Measurements from ENCODE around the gene ASPSCR1. TPM values are rescaled to one million over a fixed set of nuclear protein-coding genes. Genes with fewer than 3 reads are reported as not detected.
A peak's percentile ranks its signal among the peaks of the same experiment; 100 is the strongest.

ASPSCR1 gene
- total and polyA plus RNA-seq, 2 of the 4 experiments (the other 2 are of a cell fraction): 7.2 to 17.2 TPM

DNA sequence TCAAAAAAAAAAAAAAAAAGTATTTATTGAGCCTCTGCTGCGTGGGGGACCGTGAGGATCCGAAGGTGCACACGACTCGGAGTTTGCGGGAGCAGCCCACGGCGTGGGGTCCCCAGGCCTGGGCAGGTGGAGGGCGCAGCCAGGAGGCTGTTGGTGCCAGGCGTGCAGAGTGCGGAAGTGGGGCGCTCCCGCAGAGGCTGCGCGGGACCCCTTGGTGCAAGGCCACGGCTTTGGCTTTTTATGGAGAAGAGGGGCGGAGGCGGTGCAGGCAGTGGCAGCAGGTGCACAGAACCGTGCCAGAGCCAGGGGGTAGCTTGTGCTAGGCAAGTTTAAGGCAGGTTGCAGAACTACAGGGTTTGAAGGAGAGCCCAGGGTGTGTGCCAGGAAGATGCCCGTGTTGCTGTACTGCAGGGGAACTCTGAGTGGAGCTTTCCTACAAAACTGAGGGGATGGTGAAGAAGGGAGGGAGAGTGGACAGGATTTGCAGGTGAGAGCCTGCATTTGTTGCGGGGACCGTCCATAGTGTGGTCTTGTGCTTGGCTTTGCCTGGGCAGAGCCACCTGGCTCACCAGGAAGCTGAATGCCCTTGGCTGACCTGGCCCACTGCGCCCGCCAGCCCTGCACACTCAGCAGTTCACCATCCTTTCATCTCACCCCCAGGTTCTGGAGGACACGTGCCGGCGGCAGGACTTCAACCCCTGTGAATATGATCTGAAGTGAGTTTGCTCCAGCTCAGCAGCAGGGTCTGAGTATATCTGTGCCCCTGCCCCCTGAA, 1.3 kb downstream of the ASPSCR1 start:
- Histone ChIP-seq H2BK15ac (ENCODE audit: low read depth, low read length) (no peak overlapping the region), H3K9ac (ENCODE audit: low read depth, low read length) (no peak overlapping the region), H4K20me1 (ENCODE audit: insufficient read depth, low read length) (no peaks in the 10 kb centered on the region), H2BK5ac (ENCODE audit: low read depth, low read length, poor library complexity, severe bottlenecking) (no peak overlapping the region), H3K27ac (ENCODE audit: insufficient read depth, low read length) (no peak overlapping the region), H3K9me1 (ENCODE audit: insufficient read depth, low read length) (peaks cover 13% of the 10 kb centered on the region), H4K91ac (ENCODE audit: insufficient read depth, low read depth, low read length) (no peak overlapping the region), H2BK120ac (ENCODE audit: low read depth, low read length) (no peak overlapping the region), H3K4me2 (ENCODE audit: low read depth, low read length) (no peak overlapping the region; the same call in 1 of the 2 replicates), H3K56ac (ENCODE audit: extremely low read depth, insufficient read depth, low read length) (no peak overlapping the region), H2AK5ac (ENCODE audit: low read depth, low read length) (peak overlapping the region; percentile 33; the same call in 1 of the 2 replicates), H3K23ac (ENCODE audit: low read depth, low read length) (0 out of 2 replicates have a peak overlapping the region, but pooled peaks have one; percentile 24), H3K4ac (ENCODE audit: low read depth, low read length) (peak overlapping the region; percentile 12; the same call in 1 of the 2 replicates), H4K5ac (ENCODE audit: low read depth, low read length) (no peak overlapping the region), H3K18ac (ENCODE audit: low read depth, low read length) (no peak overlapping the region), H3K36me3 (ENCODE audit: control insufficient read depth, insufficient read depth, low read length) (peaks cover 6% of the 10 kb centered on the region; the same call in 1 of the 2 replicates), H4K8ac (ENCODE audit: low read depth in 2 of 2, low read length in 2 of 2) (peak overlapping the region in 1 of 2 experiments; percentile 15; a peak in 2 of 4 replicates), H3K27me3 (ENCODE audit: control insufficient read depth, insufficient read depth, low read length) (no peaks in the 10 kb centered on the region), H2BK20ac (ENCODE audit: low read depth, low read length) (no peak overlapping the region), H3K4me1 (ENCODE audit: control insufficient read depth, insufficient read depth, low read length) (peaks cover 3% of the 10 kb centered on the region), H2AFZ (replicated peaks; ENCODE audit: low read length, poor library complexity) (peak overlapping the region; percentile 17), H2AK9ac (replicated peaks; ENCODE audit: low read depth, low read length, poor library complexity) (peak overlapping the region; percentile 93), H3K4me3 (ENCODE audit: insufficient read depth, low read depth, low read length) (no peak overlapping the region), H3K14ac (replicated peaks; ENCODE audit: low read depth, low read length) (0 out of 2 replicates have a peak overlapping the region, but pooled peaks have one; percentile 5), H3K9me3 (ENCODE audit: control insufficient read depth, insufficient read depth, low read length) (no peaks in the 10 kb centered on the region), H3K79me1 (ENCODE audit: low read depth in 1 of 2, low read length in 2 of 2) (peaks cover 10 to 25% of the 10 kb centered on the region in 2 experiments; a peak in 3 of 4 replicates)
- intact Hi-C loops (cut with micrococcal nuclease): loop anchor here (1.0 kb wide), 1 partner anchor 13 kb away; no protein-coding TSS in a partner anchor
- ATAC-seq (ENCODE audit: low read depth): no peak
- POLR2A ChIA-PET (ENCODE audit: unreplicated experiment): no interaction called here
- DNase-seq: no peak
- 91% methylated on average over 21 of the region's 27 CpGs; no CpG with 5 or more reads in 1 of the 2 experiments for WGBS, 2 experiments (ENCODE audit: extremely low coverage in 2 of 2, insufficient read length in 1 of 2)
- CTCF ChIA-PET: no interaction called here
- dilution Hi-C loops (cut with HindIII; ENCODE audit: low sequenced_read_pairs, unreplicated experiment): no loop called here
- BruUV-seq (replicated peaks): no TSS peak
- TF ChIP-seq MXI1 (IDR thresholded peaks at IDR 0.05; ENCODE audit: borderline replicate concordance, low read depth, low read length): no peak
- no peak for TF ChIP-seq RFX5 (IDR thresholded peaks at IDR 0.05; ENCODE audit: low read depth, low read length)
- no peak for TF ChIP-seq POLR2A (IDR thresholded peaks at IDR 0.05; ENCODE audit: low read depth, low read length)
- in situ Hi-C loops (cut with MboI; ENCODE audit: low sequenced_read_pairs): no loop called here
